ENCODE data around the gene PLEKHM3.

DNA sequence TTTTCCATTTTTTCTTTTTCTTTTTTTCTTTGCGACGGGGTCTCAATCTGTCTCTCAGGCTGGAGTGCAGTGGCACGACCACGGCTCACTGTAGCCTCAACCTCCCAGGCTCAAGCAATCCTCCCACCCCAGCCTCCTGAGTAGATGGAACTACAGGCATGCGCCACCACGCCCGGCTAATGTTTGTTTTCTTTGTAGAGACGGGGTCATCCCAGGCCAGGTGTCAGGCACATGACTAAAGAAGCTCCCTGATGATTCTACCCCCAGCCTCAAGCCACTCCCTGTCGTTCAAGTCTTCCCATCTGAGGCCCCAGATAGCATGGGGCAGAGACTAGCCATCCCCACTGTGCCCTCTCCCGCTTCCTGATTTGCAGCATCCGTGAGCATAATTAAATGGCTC, 245.8 kb downstream of the PLEKHM3 start:
- no peak for TF ChIP-seq ZNF274 (IDR thresholded peaks at IDR 0.05; ENCODE audit: low read depth, low read length)
- TF ChIP-seq YY1 (IDR thresholded peaks at IDR 0.05; ENCODE audit: insufficient read depth, insufficient read length) = no peak
